ENCODE data around the gene TEAD1. TPM values are rescaled to one million over a fixed set of nuclear protein-coding genes. Genes with fewer than 3 reads are reported as not detected.

The TEAD1 gene
- total and polyA plus RNA-seq, 10 of the 15 experiments (the other 5 are each of a cell fraction or from before 2014, with no cell fraction given), result 0.01 to 0.59 (median 0.04) TPM; not detected in 6

DNA sequence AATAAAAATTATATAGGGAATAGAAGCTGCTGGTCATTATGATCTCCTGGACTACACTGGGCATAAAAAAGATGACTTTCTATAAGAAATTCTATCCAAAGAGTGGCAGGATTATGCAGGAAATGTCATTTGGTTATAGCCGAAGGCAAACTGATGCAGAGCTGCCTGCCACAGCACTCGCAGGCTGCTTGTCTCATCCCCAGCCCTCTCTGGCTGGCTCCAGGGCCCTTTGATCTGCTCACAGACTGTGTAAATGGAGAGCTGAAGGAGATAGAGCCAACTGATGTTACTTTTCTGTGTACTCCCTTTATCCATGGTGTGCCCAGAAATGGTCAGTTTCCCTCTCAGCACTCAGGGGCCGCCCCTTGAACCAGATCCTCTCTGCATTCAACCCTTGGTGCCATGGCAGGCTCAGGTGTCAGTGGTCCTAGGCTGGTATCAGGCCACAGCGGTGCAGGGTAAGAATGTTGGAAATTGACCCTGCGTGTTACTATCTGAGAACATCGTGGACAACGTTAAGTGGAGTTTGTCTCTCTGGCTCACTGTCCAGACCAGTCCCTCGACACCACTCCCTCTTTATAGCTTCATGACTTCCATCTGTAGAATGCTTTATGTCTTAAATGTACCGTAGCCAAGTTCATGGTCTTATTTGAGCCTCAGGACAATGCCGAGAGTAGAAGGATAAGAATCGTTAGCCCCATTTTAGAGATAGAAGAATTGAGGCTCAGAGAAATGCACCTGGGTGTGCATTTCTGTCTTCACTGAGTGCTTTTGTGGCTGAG lies 27.8 kb downstream of the TEAD1 start (continued):
- TF ChIP-seq ZBTB11 (CRISPR knock-in tag; IDR thresholded peaks at IDR 0.05), result no peak
- TF ChIP-seq SIX5 (IDR thresholded peaks at IDR 0.05; ENCODE audit: low read depth, low read length, severe bottlenecking), result no peak
- no peak for TF ChIP-seq CEBPB (IDR thresholded peaks at IDR 0.05; ENCODE audit: borderline replicate concordance in 1 of 2, low read depth in 2 of 2, low read length in 2 of 2)
- no peak for TF ChIP-seq MEF2A (IDR thresholded peaks at IDR 0.05; ENCODE audit: insufficient read depth, low read depth, low read length)
- no peak for TF ChIP-seq ETV6 (conservative IDR thresholded peaks at IDR 0.05 in 1 of 2, IDR thresholded peaks at IDR 0.05 in 1 of 2; ENCODE audit: borderline replicate concordance in 1 of 2, low read depth in 1 of 2)

GRCh38 chr11:12702999-12703453 lies 28.8 kb downstream of the TEAD1 start:
- Histone ChIP-seq H4K20me1 (ENCODE audit: control insufficient read depth, insufficient read depth) (no peaks in the 10 kb centered on the region), H3K9ac (ENCODE audit: control insufficient read depth, insufficient read depth, low read length) (no peak overlapping the region), H3K4me2 (ENCODE audit: control insufficient read depth, insufficient read depth) (no peak overlapping the region), H3K79me2 (ENCODE audit: control insufficient read depth, insufficient read depth, low read length) (no peaks in the 10 kb centered on the region), H3K9me3 (replicated peaks; ENCODE audit: control insufficient read depth, insufficient read depth, low read length) (no peaks in the 10 kb centered on the region), H3K27me3 (replicated peaks in 1 of 2; ENCODE audit: control insufficient read depth in 2 of 2, insufficient read depth in 2 of 2, low read length in 1 of 2) (no peaks in the 10 kb centered on the region), H3K36me3 (ENCODE audit: control insufficient read depth in 2 of 2, insufficient read depth in 2 of 2, low read length in 1 of 2) (no peaks in the 10 kb centered on the region), H3K4me3 (no peak overlapping the region), H3K27ac (ENCODE audit: control insufficient read depth, insufficient read depth) (no peak overlapping the region), H3K4me1 (ENCODE audit: control insufficient read depth, insufficient read depth, low read length) (no peaks in the 10 kb centered on the region), H2AFZ (ENCODE audit: control insufficient read depth, low read depth, low read length) (no peak overlapping the region)
- in situ Hi-C loops (cut with MboI) (no loop called here), intact Hi-C loops (cut with micrococcal nuclease; ENCODE audit: unreplicated experiment) (no loop called here)
- BruUV-seq (replicated peaks), result no TSS peak
- ChIA-PET SMC1A (ENCODE audit: uncharacterized antibody, unreplicated experiment) (no interaction called here), CTCF (no interaction called here), POLR2A (no interaction called here), RAD21 (ENCODE audit: unreplicated experiment) (no interaction called here)
- ATAC-seq (no peak), FAIRE-seq (no peak), DNase-seq (ENCODE audit: low read depth, low spot score) (no peak)
- WGBS (ENCODE audit: insufficient coverage, insufficient replicate concordance, low lambda C conversion rate, missing lambda C conversion rate), result 36% methylated on average over 4 of the region's 4 CpGs
- TF ChIP-seq, protein P1, sequence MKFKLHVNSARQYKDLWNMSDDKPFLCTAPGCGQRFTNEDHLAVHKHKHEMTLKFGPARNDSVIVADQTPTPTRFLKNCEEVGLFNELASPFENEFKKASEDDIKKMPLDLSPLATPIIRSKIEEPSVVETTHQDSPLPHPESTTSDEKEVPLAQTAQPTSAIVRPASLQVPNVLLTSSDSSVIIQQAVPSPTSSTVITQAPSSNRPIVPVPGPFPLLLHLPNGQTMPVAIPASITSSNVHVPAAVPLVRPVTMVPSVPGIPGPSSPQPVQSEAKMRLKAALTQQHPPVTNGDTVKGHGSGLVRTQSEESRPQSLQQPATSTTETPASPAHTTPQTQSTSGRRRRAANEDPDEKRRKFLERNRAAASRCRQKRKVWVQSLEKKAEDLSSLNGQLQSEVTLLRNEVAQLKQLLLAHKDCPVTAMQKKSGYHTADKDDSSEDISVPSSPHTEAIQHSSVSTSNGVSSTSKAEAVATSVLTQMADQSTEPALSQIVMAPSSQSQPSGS (IDR thresholded peaks at IDR 0.05; ENCODE audit: low read length), result no peak
- TF ChIP-seq NR2F1 (conservative IDR thresholded peaks at IDR 0.05) (no peak), REST (IDR thresholded peaks at IDR 0.05; ENCODE audit: low read depth, low read length) (no peak), POLR2A (IDR thresholded peaks at IDR 0.05; ENCODE audit: low read depth, low read length) (no peak), CBFB (IDR thresholded peaks at IDR 0.05; ENCODE audit: low read depth) (no peak), RAD51 (IDR thresholded peaks at IDR 0.05) (no peak), STAT1 (conservative IDR thresholded peaks at IDR 0.05) (no peak), LARP7 (IDR thresholded peaks at IDR 0.05) (no peak), NFYA (IDR thresholded peaks at IDR 0.05; ENCODE audit: borderline replicate concordance, low read depth, low read length) (no peak), IRF4 (IDR thresholded peaks at IDR 0.05; ENCODE audit: low read depth, low read length) (no peak)
